Left kidney (tissue), 1 donor: Measurements from ENCODE around the gene CFAP206. TPM values are rescaled to one million over a fixed set of nuclear protein-coding genes. Genes with fewer than 3 reads are reported as not detected.

ENCODE experiments used
- polyA plus RNA-seq: library from polyadenylated mRNA; unstranded; fragments of 120-200 nt; gene quantifications from one replicate; pipeline ENCODE4 v1.2.1, GENCODE V29; 2013; ENCODE audit not compliant: insufficient read length

The CFAP206 gene
- polyA plus RNA-seq, 1 donor, result 4.8 TPM

Other genes starting within 250 kb of the CFAP206 start
- 25.2 TPM for gene SMIM8, start 85.4 kb upstream of the CFAP206 start, polyA plus RNA-seq
- 0.32 TPM for gene GJB7, start 78.7 kb upstream of the CFAP206 start, polyA plus RNA-seq
- 7.8 TPM for gene C6orf163, start 63.2 kb upstream of the CFAP206 start, polyA plus RNA-seq
- gene SLC35A1, start 65.0 kb downstream of the CFAP206 start, polyA plus RNA-seq, result 46.0 TPM
- 71.7 TPM for gene RARS2, start 182.0 kb downstream of the CFAP206 start, polyA plus RNA-seq
- 47.5 TPM for gene ORC3, start 182.2 kb downstream of the CFAP206 start, polyA plus RNA-seq